GM12878 (cell line): ENCODE measurements around the gene MGRN1. TPM values are rescaled to one million over a fixed set of nuclear protein-coding genes. Genes with fewer than 3 reads are reported as not detected.

Experiments
- ATAC-seq: fragments of 200-7000 bp; cut with Tn5 transposase; 3 replicates; pipeline ENCODE4 v1.9.1; 2020; ENCODE audit warnings: mild to moderate bottlenecking, moderate library complexity
- BruUV-seq: library from RNA; stranded (reverse); fragments of 400-500 nt; replicated peaks from 2 replicates; lab custom pipeline; 2021; lab: Mats Ljungman, UMichigan
- CTCF ChIA-PET: fragments of 300-600 bp; sonication (Branson Sonifier 250); formaldehyde crosslinking; extraction: SDS; loops from one replicate; lab custom pipeline; 2021; ENCODE audit warnings: inconsistent platforms; lab: Yijun Ruan, JAX
- POLR2A ChIA-PET: fragments of 350-600 bp; formaldehyde crosslinking; extraction: SDS; loops from one replicate; lab custom pipeline; 2021; ENCODE audit warnings: inconsistent platforms; lab: Charles Lee
- RAD21 ChIA-PET: fragments of 300-600 bp; sonication (Branson Sonifier 250); formaldehyde crosslinking; loops from one replicate; lab custom pipeline; 2023; ENCODE audit warnings: antibody characterized with exemption; ENCODE audit not compliant: unreplicated experiment; lab: Charles Lee
- SMC1A ChIA-PET: fragments of 300-600 bp; sonication (Branson Sonifier 250); formaldehyde crosslinking; loops from one replicate; lab custom pipeline; 2023; ENCODE audit not compliant: unreplicated experiment, uncharacterized antibody; lab: Charles Lee
- DNase-seq: peaks from one replicate; pipeline ENCODE4 v3.0.0-alpha.2; 2011; ENCODE audit warnings: low read depth, low spot score
- FAIRE-seq: peaks from 3 replicates; lab custom pipeline; 2011; peaks lifted over from hg19 to GRCh38; lab: Jason Lieb, UNC
- H2AFZ ChIP-seq: 2 replicates; pipeline ENCODE4 v1.6.0; 2011; ENCODE audit warnings: low read depth, low read length, control low read depth; ENCODE audit not compliant: control insufficient read depth
- H3K27ac ChIP-seq: 2 replicates; pipeline ENCODE4 v1.5.1; 2011; ENCODE audit warnings: control low read depth; ENCODE audit not compliant: control insufficient read depth, insufficient read depth
- H3K27me3 ChIP-seq, 2 experiments: replicated peaks in 1 of 2; 2 replicates each; pipeline versions ENCODE4 v1.6.0 to v1.6.1; 2011; ENCODE audit warnings: low read length in 1 of 2; ENCODE audit not compliant: control insufficient read depth in 2 of 2, insufficient read depth in 2 of 2
- H3K36me3 ChIP-seq, 2 experiments: 2 replicates each; pipeline ENCODE4 v1.5.1; 2011; ENCODE audit warnings: low read length in 1 of 2; ENCODE audit not compliant: control insufficient read depth in 2 of 2, insufficient read depth in 2 of 2
- H3K4me1 ChIP-seq: 2 replicates; pipeline ENCODE4 v1.6.1; 2011; ENCODE audit warnings: mild to moderate bottlenecking, low read length, moderate library complexity, mixed read lengths; ENCODE audit not compliant: control insufficient read depth, insufficient read depth
- H3K4me2 ChIP-seq: 2 replicates; pipeline ENCODE4 v1.6.0; 2011; ENCODE audit warnings: control low read depth; ENCODE audit not compliant: control insufficient read depth, insufficient read depth
- H3K4me3 ChIP-seq: fragments of 200-600 bp; sonication (generic); 2 replicates; pipeline ENCODE4 v1.5.1; 2016
- H3K79me2 ChIP-seq: 2 replicates; pipeline ENCODE4 v1.6.0; 2011; ENCODE audit warnings: low read length; ENCODE audit not compliant: control insufficient read depth, insufficient read depth
- H3K9ac ChIP-seq: 2 replicates; pipeline ENCODE4 v1.8.0; 2011; ENCODE audit warnings: low read length, control low read depth, mixed read lengths; ENCODE audit not compliant: control insufficient read depth, insufficient read depth
- H3K9me3 ChIP-seq: replicated peaks from 3 replicates; pipeline ENCODE4 v1.5.1; 2011; ENCODE audit warnings: mild to moderate bottlenecking, low read length; ENCODE audit not compliant: control insufficient read depth, insufficient read depth
- H4K20me1 ChIP-seq: 2 replicates; pipeline ENCODE4 v1.6.0; 2011; ENCODE audit not compliant: control insufficient read depth, insufficient read depth
- CHD1 ChIP-seq: IDR thresholded peaks from 2 replicates; pipeline ENCODE4 v1.6.1; 2012; ENCODE audit warnings: low read depth, low read length, improper control_type of control experiment
- HDGF ChIP-seq: fragments of 450-650 bp; IDR thresholded peaks from 2 replicates; pipeline ENCODE4 v1.6.1; 2016; ENCODE audit warnings: antibody characterized with exemption
- IKZF2 ChIP-seq, 2 experiments: fragments of 450-650 bp; IDR thresholded peaks; 2 replicates each; pipeline ENCODE4 v1.6.1; 2017; ENCODE audit warnings: mild to moderate bottlenecking in 2 of 2, moderate library complexity in 2 of 2
- JUNB ChIP-seq: IDR thresholded peaks from 2 replicates; pipeline ENCODE4 v1.6.1; 2016; ENCODE audit warnings: antibody characterized with exemption, mild to moderate bottlenecking
- POLR2A ChIP-seq: IDR thresholded peaks from 2 replicates; pipeline ENCODE4 v1.6.1; 2011; ENCODE audit warnings: low read depth, mild to moderate bottlenecking, low read length
- SIN3A ChIP-seq: IDR thresholded peaks from 2 replicates; pipeline ENCODE4 v1.6.1; 2012; ENCODE audit warnings: low read depth, low read length, improper control_type of control experiment
- WGBS: methylation state at CpG from one replicate; pipeline ENCODE4 v1.1.6; 2016; ENCODE audit warnings: low lambda C conversion rate; ENCODE audit not compliant: insufficient replicate concordance, insufficient coverage; ENCODE audit errors: missing lambda C conversion rate; 5-methylcytosine and 5-hydroxymethylcytosine counted together
- in situ Hi-C: fragments of 300-500 bp; cut with MboI; formaldehyde crosslinking; loops from 9 replicates; pipeline ENCODE4 v1.14.3; 2018; ENCODE audit warnings: mixed read lengths
- intact Hi-C: fragments of 100-400 bp; cut with micrococcal nuclease; formaldehyde crosslinking; loops from one replicate; pipeline ENCODE4 v1.14.2; 2022; ENCODE audit not compliant: unreplicated experiment
- polyA plus RNA-seq, 11 experiments: library from polyadenylated mRNA; depleted of rRNA in 4 of 11; unstranded in 6 of 11; stranded (reverse) in 5 of 11; fragments of >200 nt; fragmentation: Nextera tagmentation in 4 of 11; fragmentation: Illumina TruSeq in 1 of 11; extraction: Ambion mirVana in 4 of 11; extraction: Trizol in 1 of 11; gene quantifications; 1 replicate in 1 of 11; 2 replicates in 10 of 11; pipeline versions ENCODE4 v1.2.1 to v1.2.3, GENCODE V29; 2011 to 2016; ENCODE audit warnings: inconsistent platforms in 2 of 11, missing spikeins in 2 of 11, low read depth in 1 of 11
- total RNA-seq, 4 experiments: library from RNA; depleted of rRNA in 3 of 4; stranded (reverse); fragments of >200 nt in 3 of 4; fragmentation: Illumina TruSeq in 1 of 4; extraction: Trizol in 1 of 4; gene quantifications; 2 replicates each; pipeline versions ENCODE4 v1.2.1 to v1.2.3, GENCODE V29; 2013 to 2021
- TF ChIP-seq, protein P1 (sequence below): IDR thresholded peaks from 2 replicates; pipeline ENCODE4 v1.6.1; 2011; ENCODE audit warnings: borderline replicate concordance, low read depth, mild to moderate bottlenecking, moderate library complexity, low read length; ENCODE audit not compliant: insufficient read depth, poor library complexity, severe bottlenecking

Gene MGRN1
- total and polyA plus RNA-seq, 10 of the 15 experiments (the other 5 are each of a cell fraction or from before 2014, with no cell fraction given) = 0.35 to 86.7 (median 14.6) TPM

GRCh38 chr16:4699046-4699556 lies 74.5 kb downstream of the MGRN1 start:
- peaks cover 5% of the 10 kb centered on the region; the same call in 1 of the 2 replicates for H3K4me1 ChIP-seq
- H3K9ac ChIP-seq = no peak overlapping the region
- 90% methylated on average over 17 of the region's 19 CpGs for WGBS
- no peak for ATAC-seq
- no peak overlapping the region for H2AFZ ChIP-seq
- H3K79me2 ChIP-seq = peaks cover 6% of the 10 kb centered on the region
- H3K9me3 ChIP-seq = no peaks in the 10 kb centered on the region
- TF ChIP-seq POLR2A (peak; percentile 68), HDGF (no peak), CHD1 (no peak), SIN3A (no peak), IKZF2 (IDR thresholded peaks at IDR 0.05) (no peak), JUNB (no peak)
- TF ChIP-seq, protein P1, sequence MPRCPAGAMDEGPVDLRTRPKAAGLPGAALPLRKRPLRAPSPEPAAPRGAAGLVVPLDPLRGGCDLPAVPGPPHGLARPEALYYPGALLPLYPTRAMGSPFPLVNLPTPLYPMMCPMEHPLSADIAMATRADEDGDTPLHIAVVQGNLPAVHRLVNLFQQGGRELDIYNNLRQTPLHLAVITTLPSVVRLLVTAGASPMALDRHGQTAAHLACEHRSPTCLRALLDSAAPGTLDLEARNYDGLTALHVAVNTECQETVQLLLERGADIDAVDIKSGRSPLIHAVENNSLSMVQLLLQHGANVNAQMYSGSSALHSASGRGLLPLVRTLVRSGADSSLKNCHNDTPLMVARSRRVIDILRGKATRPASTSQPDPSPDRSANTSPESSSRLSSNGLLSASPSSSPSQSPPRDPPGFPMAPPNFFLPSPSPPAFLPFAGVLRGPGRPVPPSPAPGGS = no peak
- no peak overlapping the region for H3K4me2 ChIP-seq
- BruUV-seq = no TSS peak
- ChIA-PET RAD21 (no interaction called here), SMC1A (no interaction called here), POLR2A (no interaction called here), CTCF (interaction anchor here (0.6 kb wide), 1 partner anchor 83 kb away, joined by 3 read pairs; no protein-coding TSS in a partner anchor)
- H3K36me3 ChIP-seq = peaks cover 10 to 45% of the 10 kb centered on the region in 2 experiments; a peak in 3 of 4 replicates
- H3K27ac ChIP-seq = no peak overlapping the region
- no peak for FAIRE-seq
- no peak overlapping the region for H3K4me3 ChIP-seq
- in situ Hi-C loops (no loop called here), intact Hi-C loops (no loop called here)
- H3K27me3 ChIP-seq = no peaks in the 10 kb centered on the region
- H4K20me1 ChIP-seq = no peaks in the 10 kb centered on the region
- DNase-seq = no peak
